Muscle layer of colon (tissue), 2 donors: ENCODE results near the gene TRIM32.

Experiments
- H3K27ac ChIP-seq: one replicate; pipeline ENCODE4 v1.7.0; 2013; ENCODE audit warnings: low read depth, mild to moderate bottlenecking, low read length, moderate library complexity
- H3K27me3 ChIP-seq, 2 donors: one replicate each; pipeline ENCODE4 v1.7.0; 2013; ENCODE audit warnings: low read length in 2 of 2, mild to moderate bottlenecking in 2 of 2; ENCODE audit not compliant: insufficient read depth in 2 of 2, control insufficient read depth in 1 of 2
- H3K36me3 ChIP-seq: one replicate; pipeline ENCODE4 v1.7.0; 2013; ENCODE audit warnings: mild to moderate bottlenecking, low read length; ENCODE audit not compliant: insufficient read depth
- H3K4me1 ChIP-seq: one replicate; pipeline ENCODE4 v1.7.0; 2013; ENCODE audit warnings: mild to moderate bottlenecking, low read length; ENCODE audit not compliant: insufficient read depth
- H3K4me3 ChIP-seq, 2 donors: one replicate each; pipeline ENCODE4 v1.7.0; 2013; ENCODE audit warnings: low read length in 2 of 2, low read depth in 1 of 2, mild to moderate bottlenecking in 1 of 2, moderate library complexity in 1 of 2
- H3K9ac ChIP-seq: one replicate; pipeline ENCODE4 v1.7.0; 2013; ENCODE audit warnings: low read length
- H3K9me3 ChIP-seq: one replicate; pipeline ENCODE4 v1.7.0; 2013; ENCODE audit warnings: mild to moderate bottlenecking, low read length
- donor health status: abdominal sarcoma.
- donor health status: Adenocarcinoma of cecum.

The TRIM32 gene

DNA sequence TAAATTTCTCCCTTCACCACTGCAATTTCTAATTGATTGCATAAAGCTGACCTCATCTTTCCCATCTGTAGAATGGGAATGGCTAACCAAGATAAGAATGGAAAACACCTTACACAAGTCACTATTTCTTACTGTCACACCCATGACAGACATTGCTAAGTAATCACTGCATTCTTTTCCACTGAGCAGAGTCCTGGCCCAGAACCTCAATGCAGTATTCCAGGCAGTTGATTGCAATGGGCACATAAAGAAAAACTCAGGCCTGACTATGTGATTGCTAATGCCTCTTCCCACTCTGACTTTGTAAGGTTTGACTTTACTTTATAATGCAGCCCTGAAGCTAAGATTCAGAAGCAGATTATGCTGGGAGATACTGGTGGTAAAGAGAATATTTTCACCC, 29.3 kb downstream of the TRIM32 start:
- Histone ChIP-seq H3K36me3 (no peaks in the 10 kb centered on the region), H3K9ac (no peak overlapping the region), H3K4me3 (no peak overlapping the region), H3K4me1 (no peaks in the 10 kb centered on the region), H3K9me3 (no peaks in the 10 kb centered on the region), H3K27ac (no peak overlapping the region), H3K27me3 (no peaks in the 10 kb centered on the region)

DNA sequence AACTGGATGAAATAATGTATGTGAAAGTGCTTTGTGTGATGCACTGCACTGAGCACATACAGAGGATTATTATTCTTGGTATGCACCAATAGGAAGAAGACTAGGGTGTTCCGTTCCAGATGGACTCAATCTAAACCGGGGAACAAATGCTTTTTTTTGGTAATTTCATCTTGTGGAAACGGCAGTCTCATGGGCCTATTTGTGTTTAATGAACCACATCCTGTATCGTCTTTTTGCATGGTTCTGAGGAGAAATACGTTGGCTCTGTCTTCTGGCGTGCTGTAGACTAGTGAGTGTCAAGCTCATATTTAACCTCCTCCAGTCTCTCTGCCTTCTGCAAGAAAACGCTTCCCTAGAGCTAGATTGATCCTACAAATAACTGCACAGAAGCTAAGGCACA, 30.0 kb downstream of the TRIM32 start:
- Histone ChIP-seq H3K36me3 (no peaks in the 10 kb centered on the region), H3K9me3 (no peaks in the 10 kb centered on the region), H3K27me3 (no peaks in the 10 kb centered on the region), H3K4me1 (no peaks in the 10 kb centered on the region), H3K27ac (no peak overlapping the region), H3K9ac (no peak overlapping the region), H3K4me3 (no peak overlapping the region)

DNA sequence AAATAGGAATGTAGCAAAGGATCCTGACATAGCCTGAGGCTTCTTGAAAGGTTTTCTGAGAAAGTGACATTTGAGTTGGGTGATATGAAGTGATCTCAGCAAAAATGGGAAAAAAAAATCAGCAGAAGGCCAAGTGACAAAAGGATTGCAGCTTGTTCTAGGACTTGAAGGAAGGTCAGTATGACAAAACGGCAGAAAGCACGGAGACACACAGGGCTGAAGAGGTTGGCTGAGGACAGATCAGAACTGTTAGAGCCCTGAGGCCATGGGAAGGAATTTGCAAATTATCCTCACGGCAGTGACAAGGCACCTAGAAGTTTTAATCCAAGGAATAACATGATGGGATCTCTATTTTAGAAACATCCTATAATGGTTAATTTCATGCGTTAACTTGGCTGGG, 31.0 kb downstream of the TRIM32 start:
- no peak overlapping the region for H3K9ac ChIP-seq
- H3K4me3 ChIP-seq = no peak overlapping the region
- no peak overlapping the region for H3K27ac ChIP-seq
- no peaks in the 10 kb centered on the region for H3K27me3 ChIP-seq
- H3K4me1 ChIP-seq = no peaks in the 10 kb centered on the region
- no peaks in the 10 kb centered on the region for H3K9me3 ChIP-seq
- no peaks in the 10 kb centered on the region for H3K36me3 ChIP-seq

DNA sequence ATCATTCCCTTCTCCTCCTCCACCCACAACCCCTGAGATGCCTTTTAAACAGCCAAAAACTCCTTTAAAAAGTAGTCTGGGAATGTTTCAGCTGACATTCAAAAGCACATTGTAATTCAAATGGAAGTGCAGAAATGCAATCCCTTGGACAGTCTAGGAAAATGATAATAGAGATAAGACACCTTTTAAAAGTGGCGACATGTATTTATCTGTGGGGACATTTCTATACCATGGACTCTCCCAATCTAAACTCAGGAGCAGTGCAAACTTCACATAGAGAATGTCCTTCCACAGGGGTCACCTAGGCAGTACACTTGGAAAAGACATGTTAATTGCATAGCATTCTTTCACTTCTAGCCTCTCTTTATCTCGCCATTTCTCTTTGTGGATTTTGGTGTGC, 33.0 kb downstream of the TRIM32 start:
- H3K4me3 ChIP-seq = no peak overlapping the region
- H3K27ac ChIP-seq = no peak overlapping the region
- H3K4me1 ChIP-seq = no peaks in the 10 kb centered on the region
- no peaks in the 10 kb centered on the region for H3K9me3 ChIP-seq
- H3K9ac ChIP-seq = no peak overlapping the region
- no peaks in the 10 kb centered on the region for H3K36me3 ChIP-seq
- H3K27me3 ChIP-seq = no peaks in the 10 kb centered on the region

DNA sequence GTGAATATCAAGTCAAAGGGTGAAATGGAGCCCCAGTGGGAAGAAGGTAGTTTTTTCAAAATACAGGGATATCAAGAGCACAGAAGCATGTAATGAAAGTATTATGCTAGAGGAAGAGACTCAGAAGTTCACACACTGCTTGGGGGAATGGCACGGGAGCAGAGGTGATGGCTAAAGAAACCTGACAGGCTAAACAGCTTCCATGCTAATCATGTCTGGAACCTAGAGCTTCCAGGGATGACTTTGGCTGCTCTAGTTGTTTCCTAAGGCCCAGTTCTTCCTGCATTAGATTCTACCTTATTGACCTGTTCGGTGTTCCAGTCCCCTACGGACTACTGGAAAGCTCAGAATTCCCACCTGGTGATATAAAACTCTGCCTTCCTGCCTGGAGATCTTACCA, 34.3 kb downstream of the TRIM32 start:
- H3K36me3 ChIP-seq = no peaks in the 10 kb centered on the region
- H3K4me3 ChIP-seq = no peak overlapping the region
- H3K27ac ChIP-seq = no peak overlapping the region
- H3K4me1 ChIP-seq = no peaks in the 10 kb centered on the region
- no peaks in the 10 kb centered on the region for H3K27me3 ChIP-seq
- no peak overlapping the region for H3K9ac ChIP-seq
- no peaks in the 10 kb centered on the region for H3K9me3 ChIP-seq

DNA sequence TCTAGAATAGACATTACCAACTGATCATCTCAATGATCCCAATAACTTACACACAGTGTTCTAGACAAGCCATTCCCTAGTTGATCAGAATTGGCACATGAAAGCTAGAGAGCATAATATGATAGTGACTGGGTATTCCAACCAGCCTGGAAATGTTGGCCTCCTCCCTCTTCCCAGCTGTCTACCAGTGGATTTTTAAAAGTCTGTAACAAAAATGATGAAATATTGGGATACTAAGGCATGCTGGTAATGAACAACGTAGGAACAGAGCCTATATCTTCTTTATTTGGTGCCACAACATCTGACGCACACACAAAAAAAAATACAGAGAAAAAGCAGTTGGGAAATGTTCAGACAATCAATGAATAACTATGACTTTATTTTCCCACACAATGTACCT, 34.8 kb downstream of the TRIM32 start:
- H3K4me1 ChIP-seq = no peaks in the 10 kb centered on the region
- H3K27ac ChIP-seq = no peak overlapping the region
- H3K36me3 ChIP-seq = no peaks in the 10 kb centered on the region
- no peaks in the 10 kb centered on the region for H3K9me3 ChIP-seq
- no peak overlapping the region for H3K9ac ChIP-seq
- H3K4me3 ChIP-seq = no peak overlapping the region
- H3K27me3 ChIP-seq = no peaks in the 10 kb centered on the region

DNA sequence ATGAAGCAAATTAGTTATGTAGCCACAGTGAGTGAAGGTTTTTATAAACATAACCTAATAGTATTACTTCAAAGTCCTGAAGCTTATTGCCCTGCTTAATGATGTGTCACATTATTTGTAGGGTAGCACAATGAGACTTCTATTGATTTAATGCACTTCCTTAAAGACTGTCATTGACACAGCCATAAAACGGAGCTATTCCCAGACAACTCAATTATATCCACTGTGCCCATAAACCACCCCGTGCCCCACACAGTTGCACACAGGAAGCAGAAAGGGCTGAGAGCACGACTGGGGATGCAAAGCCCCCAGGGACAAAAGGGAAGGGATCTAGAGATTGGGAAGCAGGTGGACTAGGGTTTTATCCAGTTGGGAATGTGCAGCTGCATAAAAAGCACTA, 37.0 kb downstream of the TRIM32 start:
- no peak overlapping the region for H3K9ac ChIP-seq
- H3K27me3 ChIP-seq = no peaks in the 10 kb centered on the region
- no peaks in the 10 kb centered on the region for H3K4me1 ChIP-seq
- no peak overlapping the region for H3K4me3 ChIP-seq
- no peaks in the 10 kb centered on the region for H3K36me3 ChIP-seq
- no peaks in the 10 kb centered on the region for H3K9me3 ChIP-seq
- H3K27ac ChIP-seq = no peak overlapping the region

DNA sequence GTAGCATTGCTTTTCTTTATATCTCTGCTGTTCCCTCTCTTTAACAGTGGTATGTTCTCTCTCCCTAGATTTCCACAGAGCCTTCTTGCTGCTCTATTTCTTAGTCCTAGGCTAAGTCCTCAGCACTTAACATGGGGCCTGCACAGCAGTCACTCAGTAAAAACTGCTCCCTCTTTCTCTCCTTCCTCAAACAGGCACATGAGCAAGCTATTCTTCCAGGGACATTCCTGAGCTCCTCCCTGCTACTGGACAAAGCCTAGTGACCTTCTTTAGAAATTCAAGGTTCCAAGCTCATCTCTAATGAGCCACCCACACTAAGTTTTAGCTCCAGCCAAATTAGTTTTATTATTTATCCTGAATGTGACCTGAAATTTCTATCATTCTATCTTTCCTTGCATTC, 39.5 kb downstream of the TRIM32 start:
- Histone ChIP-seq H3K9me3 (no peaks in the 10 kb centered on the region), H3K9ac (no peak overlapping the region), H3K4me3 (no peak overlapping the region), H3K36me3 (no peaks in the 10 kb centered on the region), H3K27me3 (no peaks in the 10 kb centered on the region), H3K27ac (no peak overlapping the region), H3K4me1 (no peaks in the 10 kb centered on the region)

DNA sequence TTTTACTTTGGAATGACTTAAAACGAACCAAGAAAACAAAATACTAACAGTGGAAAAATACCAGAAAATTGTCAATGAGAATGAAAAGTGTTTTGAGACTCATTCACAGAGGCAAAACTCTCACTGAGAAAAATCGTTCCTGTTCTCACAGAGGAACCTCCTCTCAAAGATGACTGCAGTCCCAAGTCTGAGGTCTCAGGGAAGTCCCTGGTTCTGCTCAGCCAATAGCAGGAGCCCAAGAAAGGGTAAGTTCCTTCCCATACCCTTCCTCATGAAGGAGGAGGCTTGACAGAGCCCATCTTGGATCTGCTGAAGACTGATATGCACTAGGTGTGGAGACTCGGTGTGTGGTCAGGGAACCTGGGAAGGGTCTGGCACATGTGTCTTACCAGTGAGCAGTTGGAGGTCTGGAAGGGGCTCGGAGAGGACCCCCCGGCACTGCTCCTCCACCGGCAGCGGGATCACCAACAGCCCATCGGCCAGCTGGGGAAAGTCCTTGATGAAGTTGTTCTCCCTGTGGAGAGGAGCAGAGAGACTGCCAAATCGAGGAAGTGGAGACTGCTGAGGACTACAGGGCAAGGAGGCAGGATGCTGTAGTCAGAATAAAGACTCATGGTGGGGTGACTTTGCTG, 46.0 kb downstream of the TRIM32 start:
- no peak overlapping the region for H3K9ac ChIP-seq
- H3K27me3 ChIP-seq = no peaks in the 10 kb centered on the region
- no peaks in the 10 kb centered on the region for H3K36me3 ChIP-seq
- H3K9me3 ChIP-seq = no peaks in the 10 kb centered on the region
- no peak overlapping the region for H3K4me3 ChIP-seq
- no peak overlapping the region for H3K27ac ChIP-seq
- H3K4me1 ChIP-seq = no peaks in the 10 kb centered on the region

DNA sequence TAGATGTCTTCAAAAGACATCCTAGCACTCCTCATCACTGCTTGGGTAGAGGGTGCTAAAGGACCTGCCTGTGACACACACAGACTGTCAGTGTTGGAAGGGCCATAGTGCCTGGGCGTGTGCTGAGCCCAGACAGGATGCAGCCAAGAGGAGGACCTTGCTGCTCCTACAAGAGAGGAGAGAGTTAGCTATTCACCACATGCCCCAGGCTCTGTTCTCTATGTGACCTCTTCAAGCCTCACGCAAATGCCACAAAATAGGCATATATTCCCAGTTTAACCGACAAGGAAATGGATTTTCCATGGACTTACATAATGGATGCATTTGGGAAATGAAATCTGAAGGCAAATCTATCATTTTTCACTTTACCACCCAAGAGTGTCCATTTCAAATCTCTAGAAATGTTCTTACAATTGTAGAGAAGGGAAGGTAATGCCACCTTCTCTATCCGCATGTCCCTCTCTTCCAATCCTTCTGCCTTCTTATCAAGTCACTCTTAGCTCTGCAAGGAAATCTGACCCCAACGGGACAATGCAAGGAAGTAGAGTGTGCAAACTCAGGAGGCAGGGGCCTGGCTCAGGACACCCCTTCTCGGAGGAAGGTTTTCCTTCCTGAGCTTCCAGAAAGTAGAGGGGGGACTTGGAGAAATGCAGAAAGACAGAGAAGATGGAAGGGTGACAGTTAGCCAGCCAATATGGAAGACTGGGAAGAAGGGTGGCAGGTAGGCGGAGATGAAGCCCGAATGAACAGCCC, 49.5 kb downstream of the TRIM32 start:
- Histone ChIP-seq H3K36me3 (no peaks in the 10 kb centered on the region), H3K9ac (no peak overlapping the region), H3K9me3 (no peaks in the 10 kb centered on the region), H3K4me1 (no peaks in the 10 kb centered on the region), H3K27me3 (no peaks in the 10 kb centered on the region), H3K27ac (no peak overlapping the region), H3K4me3 (no peak overlapping the region)

DNA sequence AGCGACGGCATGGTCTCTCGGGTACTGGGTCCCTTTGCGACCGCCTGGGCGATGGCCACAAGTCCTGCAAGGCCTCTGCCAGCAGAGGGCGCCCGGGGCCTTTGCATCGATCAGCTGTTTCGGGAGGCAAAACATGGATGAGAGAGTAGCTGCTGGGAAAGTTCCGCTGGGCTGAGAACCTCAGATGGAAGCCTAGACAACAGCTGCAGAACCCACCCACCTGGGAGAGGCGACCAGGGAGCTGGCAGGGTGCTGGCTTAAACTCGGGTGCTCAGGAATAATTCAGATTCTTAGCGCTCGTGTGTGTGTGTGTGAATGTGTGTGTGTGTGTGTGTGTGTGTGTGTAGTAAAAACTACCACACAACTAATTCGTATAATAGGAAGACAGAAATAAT, 50.0 kb downstream of the TRIM32 start:
- Histone ChIP-seq H3K27me3 (no peaks in the 10 kb centered on the region), H3K36me3 (no peaks in the 10 kb centered on the region), H3K4me3 (no peak overlapping the region), H3K9me3 (no peaks in the 10 kb centered on the region), H3K9ac (no peak overlapping the region), H3K27ac (no peak overlapping the region), H3K4me1 (no peaks in the 10 kb centered on the region)
